ENCODE results near the gene CLINT1. TPM values are rescaled to one million over a fixed set of nuclear protein-coding genes. Genes with fewer than 3 reads are reported as not detected.

Gene CLINT1
- total and polyA plus RNA-seq, 9 of the 15 experiments (the other 6 are each of a cell fraction or from before 2014, with no cell fraction given), result 23.6 to 125 (median 71.4) TPM

GRCh38 chr5:157808043-157808442, 50.9 kb downstream of the CLINT1 start (continued):
- TF ChIP-seq BRD4 (IDR thresholded peaks at IDR 0.05), result no peak
- no peak for TF ChIP-seq SRF (CRISPR knock-in tag; IDR thresholded peaks at IDR 0.05)
- no peak for TF ChIP-seq ZNF444 (CRISPR knock-in tag; IDR thresholded peaks at IDR 0.05)
- TF ChIP-seq, protein P1, sequence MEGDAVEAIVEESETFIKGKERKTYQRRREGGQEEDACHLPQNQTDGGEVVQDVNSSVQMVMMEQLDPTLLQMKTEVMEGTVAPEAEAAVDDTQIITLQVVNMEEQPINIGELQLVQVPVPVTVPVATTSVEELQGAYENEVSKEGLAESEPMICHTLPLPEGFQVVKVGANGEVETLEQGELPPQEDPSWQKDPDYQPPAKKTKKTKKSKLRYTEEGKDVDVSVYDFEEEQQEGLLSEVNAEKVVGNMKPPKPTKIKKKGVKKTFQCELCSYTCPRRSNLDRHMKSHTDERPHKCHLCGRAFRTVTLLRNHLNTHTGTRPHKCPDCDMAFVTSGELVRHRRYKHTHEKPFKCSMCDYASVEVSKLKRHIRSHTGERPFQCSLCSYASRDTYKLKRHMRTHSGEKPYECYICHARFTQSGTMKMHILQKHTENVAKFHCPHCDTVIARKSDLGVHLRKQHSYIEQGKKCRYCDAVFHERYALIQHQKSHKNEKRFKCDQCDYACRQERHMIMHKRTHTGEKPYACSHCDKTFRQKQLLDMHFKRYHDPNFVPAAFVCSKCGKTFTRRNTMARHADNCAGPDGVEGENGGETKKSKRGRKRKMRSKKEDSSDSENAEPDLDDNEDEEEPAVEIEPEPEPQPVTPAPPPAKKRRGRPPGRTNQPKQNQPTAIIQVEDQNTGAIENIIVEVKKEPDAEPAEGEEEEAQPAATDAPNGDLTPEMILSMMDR (IDR thresholded peaks at IDR 0.05 in 2 of 3, conservative IDR thresholded peaks at IDR 0.05 in 1 of 3; ENCODE audit: insufficient read depth in 2 of 3, low read depth in 1 of 3, low read length in 3 of 3), result no peak
- TF ChIP-seq FOXK2 (conservative IDR thresholded peaks at IDR 0.05 in 1 of 2, IDR thresholded peaks at IDR 0.05 in 1 of 2; ENCODE audit: low read depth in 2 of 2), result no peak
- TF ChIP-seq TEAD4 (IDR thresholded peaks at IDR 0.05; ENCODE audit: low read length), result no peak
- TF ChIP-seq TEAD4 (CRISPR knock-in tag; IDR thresholded peaks at IDR 0.05; ENCODE audit: borderline replicate concordance), result no peak

DNA sequence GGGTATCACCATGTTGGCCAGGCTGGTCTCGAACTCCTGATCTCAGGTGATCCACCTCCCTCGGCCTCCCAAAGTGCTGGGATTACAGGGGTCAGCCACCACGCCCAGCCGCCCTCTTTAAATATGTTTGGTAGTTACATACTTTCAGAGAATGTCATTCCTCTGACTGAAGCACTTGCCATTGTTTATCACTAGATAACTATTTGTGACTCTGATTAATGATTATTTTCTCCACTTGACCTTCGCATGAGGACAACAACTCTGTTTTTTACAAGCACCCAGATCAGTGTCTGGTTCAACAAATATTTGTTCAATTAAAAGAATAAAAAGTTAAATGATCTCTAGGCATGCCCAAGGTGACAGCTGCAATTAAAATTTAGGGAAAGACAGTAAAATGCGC, 56.2 kb downstream of the CLINT1 start:
- no peaks in the 10 kb centered on the region for H3K4me1 ChIP-seq (replicated peaks in 1 of 2; ENCODE audit: control insufficient read depth in 2 of 2, insufficient read depth in 2 of 2, low read length in 2 of 2)
- no peaks in the 10 kb centered on the region for H3K79me2 ChIP-seq (ENCODE audit: control insufficient read depth, insufficient read depth, low read length)
- ChIA-PET POLR2A (no interaction called here), CTCF (ENCODE audit: low intra/inter-chr PET ratio) (no interaction called here)
- no peak overlapping the region for H2AFZ ChIP-seq (ENCODE audit: low read depth, low read length)
- H4K20me1 ChIP-seq (replicated peaks; ENCODE audit: control insufficient read depth, insufficient read depth, low read length), result no peaks in the 10 kb centered on the region
- in situ Hi-C loops (cut with MboI), result no loop called here
- peaks cover 63% of the 10 kb centered on the region for H3K36me3 ChIP-seq (ENCODE audit: control insufficient read depth, insufficient read depth, low read length)
- H3K4me2 ChIP-seq (ENCODE audit: insufficient read depth, low read length), result no peak overlapping the region
- no peak overlapping the region for H3K27ac ChIP-seq (ENCODE audit: extremely low read depth, low read depth, low read length)
- 99% methylated on average over 6 of the region's 6 CpGs for WGBS (ENCODE audit: insufficient coverage, low coverage, missing lambda C conversion rate)
- no peaks in the 10 kb centered on the region for H3K9me1 ChIP-seq (ENCODE audit: control insufficient read depth, insufficient read depth, low read length)
- ATAC-seq (no peak), DNase-seq (ENCODE audit: extremely low read depth in 1 of 4, low spot score in 3 of 4) (no peak), FAIRE-seq (no peak)
- no peak overlapping the region for H3K4me3 ChIP-seq
- no peaks in the 10 kb centered on the region for H3K27me3 ChIP-seq (ENCODE audit: control insufficient read depth in 2 of 2, insufficient read depth in 2 of 2, low read length in 2 of 2)
- no peaks in the 10 kb centered on the region for H3K9me3 ChIP-seq (replicated peaks; ENCODE audit: control insufficient read depth, insufficient read depth, low read depth, low read length)
- no peak overlapping the region for H3K9ac ChIP-seq (ENCODE audit: insufficient read depth in 1 of 2, low read depth in 2 of 2, low read length in 2 of 2)
- intact Hi-C loops (cut with micrococcal nuclease), result no loop called here
- BruUV-seq (replicated peaks), result no TSS peak
- no peak for TF ChIP-seq SP1 (CRISPR knock-in tag; IDR thresholded peaks at IDR 0.05)
- no peak for TF ChIP-seq BCLAF1 (IDR thresholded peaks at IDR 0.05; ENCODE audit: borderline replicate concordance in 1 of 2, control insufficient read depth in 1 of 2, low read depth in 2 of 2, low read length in 1 of 2)
- no peak for TF ChIP-seq GTF2F1 (IDR thresholded peaks at IDR 0.05; ENCODE audit: low read depth, low read length)
- TF ChIP-seq NR2C1 (IDR thresholded peaks at IDR 0.05), result no peak
- no peak for TF ChIP-seq NR2C1 (tag; IDR thresholded peaks at IDR 0.05)
- TF ChIP-seq, protein P2, sequence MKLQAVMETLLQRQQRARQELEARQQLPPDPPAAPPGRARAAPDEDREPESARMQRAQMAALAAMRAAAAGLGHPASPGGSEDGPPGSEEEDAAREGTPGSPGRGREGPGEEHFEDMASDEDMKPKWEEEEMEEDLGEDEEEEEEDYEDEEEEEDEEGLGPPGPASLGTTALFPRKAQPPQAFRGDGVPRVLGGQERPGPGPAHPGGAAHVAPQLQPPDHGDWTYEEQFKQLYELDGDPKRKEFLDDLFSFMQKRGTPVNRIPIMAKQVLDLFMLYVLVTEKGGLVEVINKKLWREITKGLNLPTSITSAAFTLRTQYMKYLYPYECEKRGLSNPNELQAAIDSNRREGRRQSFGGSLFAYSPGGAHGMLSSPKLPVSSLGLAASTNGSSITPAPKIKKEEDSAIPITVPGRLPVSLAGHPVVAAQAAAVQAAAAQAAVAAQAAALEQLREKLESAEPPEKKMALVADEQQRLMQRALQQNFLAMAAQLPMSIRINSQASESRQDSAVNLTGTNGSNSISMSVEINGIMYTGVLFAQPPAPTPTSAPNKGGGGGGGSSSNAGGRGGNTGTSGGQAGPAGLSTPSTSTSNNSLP (IDR thresholded peaks at IDR 0.05; ENCODE audit: borderline replicate concordance, low read depth, low read length), result no peak
- no peak for TF ChIP-seq PYGO2 (tag; IDR thresholded peaks at IDR 0.05)
- no peak for TF ChIP-seq NCOR1 (IDR thresholded peaks at IDR 0.05)

All from K562 (cell line).